Lower leg skin (tissue), 4 donors: Measurements from ENCODE around the gene NAALADL2. TPM values are rescaled to one million over a fixed set of nuclear protein-coding genes. Genes with fewer than 3 reads are reported as not detected.
"Not testable (repeated sequence)": the region's sequence is repeated elsewhere in the genome, so short reads cannot be mapped to it uniquely, and the experiment has no call there.

Source experiments
- DNase-seq, 2 donors: peaks; one replicate each; pipeline ENCODE4 v3.0.0-alpha.2; 2019; ENCODE audit warnings: low spot score in 2 of 2
- H3K4me3 ChIP-seq: fragments of 200-600 bp; sonication (generic); 2 replicates; pipeline ENCODE4 v1.5.1; 2017; ENCODE audit warnings: mild to moderate bottlenecking, low read depth; ENCODE audit not compliant: poor library complexity, severe bottlenecking
- POLR2A ChIP-seq, 2 donors: fragments of 450-650 bp; IDR thresholded peaks; one replicate each; pipeline ENCODE4 v1.6.1; 2016 to 2017; ENCODE audit warnings: antibody characterized with exemption in 2 of 2, mild to moderate bottlenecking in 1 of 2, moderate library complexity in 1 of 2
- WGBS, 2 donors: methylation state at CpG; one replicate each; pipeline ENCODE4 v1.1.5; 2018; 5-methylcytosine and 5-hydroxymethylcytosine counted together
- intact Hi-C: fragments of 100-400 bp; cut with DNase I; formaldehyde crosslinking; loops from one replicate; pipeline ENCODE4 v1.15.0; 2023; ENCODE audit warnings: low total_unique reads
- total RNA-seq, 4 donors: library from RNA; depleted of rRNA; stranded (reverse); fragments of >200 nt; gene quantifications; one replicate each; pipeline ENCODE4 v1.1.0, GENCODE V29; 2016
- TF ChIP-seq, protein P1 (sequence below), 3 donors: fragments of 450-650 bp; IDR thresholded peaks; one replicate each; pipeline ENCODE4 v1.5.1; 2016; ENCODE audit warnings: antibody characterized with exemption in 3 of 3, mild to moderate bottlenecking in 3 of 3, moderate library complexity in 2 of 3

Gene NAALADL2
- total RNA-seq, 4 donors from 2014 or later = 3.6 to 8.1 (median 4.6) TPM

DNA sequence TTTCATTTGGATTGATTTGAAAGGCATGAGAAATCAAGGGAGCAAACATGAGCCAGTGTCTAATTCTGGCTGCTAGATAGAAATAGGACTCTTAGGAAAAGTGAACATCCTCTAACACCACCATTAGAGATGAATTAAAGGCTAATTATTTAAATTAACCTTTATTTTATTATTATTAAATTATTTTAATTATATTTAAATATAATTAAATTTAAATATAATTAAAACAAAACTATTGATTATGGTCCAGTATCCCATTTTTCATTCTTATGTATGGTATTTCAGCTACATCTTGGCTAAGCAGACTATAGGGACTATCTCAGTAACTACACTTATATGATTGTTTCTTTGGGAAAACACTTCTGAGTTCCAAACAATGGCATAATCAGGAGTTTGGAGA, 904.8 kb downstream of the NAALADL2 start:
- TF ChIP-seq, protein P1, sequence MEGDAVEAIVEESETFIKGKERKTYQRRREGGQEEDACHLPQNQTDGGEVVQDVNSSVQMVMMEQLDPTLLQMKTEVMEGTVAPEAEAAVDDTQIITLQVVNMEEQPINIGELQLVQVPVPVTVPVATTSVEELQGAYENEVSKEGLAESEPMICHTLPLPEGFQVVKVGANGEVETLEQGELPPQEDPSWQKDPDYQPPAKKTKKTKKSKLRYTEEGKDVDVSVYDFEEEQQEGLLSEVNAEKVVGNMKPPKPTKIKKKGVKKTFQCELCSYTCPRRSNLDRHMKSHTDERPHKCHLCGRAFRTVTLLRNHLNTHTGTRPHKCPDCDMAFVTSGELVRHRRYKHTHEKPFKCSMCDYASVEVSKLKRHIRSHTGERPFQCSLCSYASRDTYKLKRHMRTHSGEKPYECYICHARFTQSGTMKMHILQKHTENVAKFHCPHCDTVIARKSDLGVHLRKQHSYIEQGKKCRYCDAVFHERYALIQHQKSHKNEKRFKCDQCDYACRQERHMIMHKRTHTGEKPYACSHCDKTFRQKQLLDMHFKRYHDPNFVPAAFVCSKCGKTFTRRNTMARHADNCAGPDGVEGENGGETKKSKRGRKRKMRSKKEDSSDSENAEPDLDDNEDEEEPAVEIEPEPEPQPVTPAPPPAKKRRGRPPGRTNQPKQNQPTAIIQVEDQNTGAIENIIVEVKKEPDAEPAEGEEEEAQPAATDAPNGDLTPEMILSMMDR (IDR thresholded peaks at IDR 0.05) = no peak
- no peak for TF ChIP-seq POLR2A (IDR thresholded peaks at IDR 0.05)
- no peak overlapping the region for H3K4me3 ChIP-seq
- intact Hi-C loops = no loop called here
- no peak for DNase-seq

DNA sequence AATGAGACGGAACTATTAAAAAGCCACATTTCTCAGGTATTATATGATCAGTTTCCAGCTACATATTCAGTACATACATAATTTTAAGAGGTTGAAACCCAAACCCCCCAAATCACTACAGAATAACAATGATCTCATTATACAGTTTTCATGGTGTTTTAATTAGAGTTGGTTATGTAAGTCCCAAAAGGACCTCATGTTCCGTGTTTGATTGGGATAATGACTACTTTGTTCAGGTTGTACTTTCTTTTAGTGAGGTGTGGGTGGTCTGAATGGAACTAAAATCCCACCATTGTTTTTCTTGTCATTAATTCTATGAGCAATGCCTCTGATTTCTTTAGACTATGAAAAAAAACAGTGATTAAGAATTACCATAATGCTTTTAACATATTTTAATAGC, 905.6 kb downstream of the NAALADL2 start:
- 75 to 81% methylated on average over 2 of the region's 2 CpGs for WGBS, 2 donors
- intact Hi-C loops = no loop called here
- no peak for DNase-seq
- no peak overlapping the region for H3K4me3 ChIP-seq
- TF ChIP-seq, protein P1 (IDR thresholded peaks at IDR 0.05) = no peak
- no peak for TF ChIP-seq POLR2A (IDR thresholded peaks at IDR 0.05)

DNA sequence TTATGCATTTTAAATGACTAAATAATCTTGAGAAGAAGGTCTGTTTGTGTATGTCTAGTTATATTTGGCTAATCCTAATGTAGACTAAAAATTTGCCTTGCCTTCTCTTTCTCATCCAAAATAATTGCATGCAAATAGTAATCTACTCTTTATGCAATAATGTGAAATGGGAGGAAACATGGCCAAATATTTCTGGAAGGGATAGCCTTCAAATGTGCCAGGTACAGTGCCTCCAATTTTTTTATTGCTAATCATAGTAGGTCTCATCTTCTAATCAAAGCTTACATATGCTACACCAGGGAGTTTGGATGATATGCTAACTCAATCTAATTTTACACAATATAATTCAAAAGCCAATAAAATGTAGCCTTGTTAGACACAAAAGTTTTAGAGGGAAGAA, 911.3 kb downstream of the NAALADL2 start:
- DNase-seq = no peak
- TF ChIP-seq, protein P1 (IDR thresholded peaks at IDR 0.05) = no peak
- no peak for TF ChIP-seq POLR2A (IDR thresholded peaks at IDR 0.05)
- intact Hi-C loops = no loop called here
- H3K4me3 ChIP-seq = no peak overlapping the region

DNA sequence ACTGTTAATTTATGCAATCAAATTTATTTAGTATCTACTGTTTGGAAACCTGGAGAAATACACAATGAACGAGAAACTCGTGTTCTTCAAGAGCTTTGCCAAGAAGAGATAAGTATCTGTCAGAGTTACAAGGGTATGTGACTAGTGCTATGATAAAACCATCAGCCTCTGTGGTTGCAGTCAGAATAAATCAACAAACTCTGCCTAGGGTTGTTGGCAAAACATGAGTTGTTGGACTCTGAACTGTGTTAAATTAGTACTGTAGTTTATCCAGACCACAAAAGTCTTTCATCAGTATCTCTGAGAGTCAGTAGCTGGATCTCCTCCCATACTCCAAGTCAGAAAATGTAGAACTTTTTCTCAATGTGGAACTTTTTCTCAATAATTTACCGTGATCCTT, 918.4 kb downstream of the NAALADL2 start:
- H3K4me3 ChIP-seq = no peak overlapping the region
- WGBS, 2 donors = 35 to 36% methylated on average over 3 of the region's 3 CpGs
- no peak for TF ChIP-seq POLR2A (IDR thresholded peaks at IDR 0.05)
- TF ChIP-seq, protein P1 (IDR thresholded peaks at IDR 0.05) = no peak
- intact Hi-C loops = no loop called here
- DNase-seq = no peak

DNA sequence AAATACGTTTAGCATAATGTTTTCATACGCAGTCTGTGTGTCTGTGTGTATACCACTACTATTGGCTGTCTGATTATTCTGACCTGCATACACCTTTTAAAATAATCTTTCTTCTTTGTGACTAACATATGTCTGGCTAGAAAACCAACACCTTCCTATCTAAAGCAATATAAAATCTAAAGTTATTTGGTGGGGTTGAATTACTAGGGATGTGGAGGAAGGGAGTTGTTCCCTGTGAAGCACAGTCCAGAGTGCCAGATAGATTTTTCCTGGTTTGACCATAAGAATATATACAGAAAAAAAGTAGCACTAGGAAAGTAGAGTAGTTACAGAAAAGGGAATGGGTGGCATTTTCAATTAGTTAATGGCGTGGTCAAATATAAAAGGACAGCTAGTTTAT, 918.8 kb downstream of the NAALADL2 start:
- DNase-seq = no peak
- 80 to 90% methylated on average over 3 of the region's 3 CpGs for WGBS, 2 donors
- intact Hi-C loops = no loop called here
- TF ChIP-seq POLR2A (IDR thresholded peaks at IDR 0.05) = no peak
- TF ChIP-seq, protein P1 (IDR thresholded peaks at IDR 0.05) = no peak
- no peak overlapping the region for H3K4me3 ChIP-seq

DNA sequence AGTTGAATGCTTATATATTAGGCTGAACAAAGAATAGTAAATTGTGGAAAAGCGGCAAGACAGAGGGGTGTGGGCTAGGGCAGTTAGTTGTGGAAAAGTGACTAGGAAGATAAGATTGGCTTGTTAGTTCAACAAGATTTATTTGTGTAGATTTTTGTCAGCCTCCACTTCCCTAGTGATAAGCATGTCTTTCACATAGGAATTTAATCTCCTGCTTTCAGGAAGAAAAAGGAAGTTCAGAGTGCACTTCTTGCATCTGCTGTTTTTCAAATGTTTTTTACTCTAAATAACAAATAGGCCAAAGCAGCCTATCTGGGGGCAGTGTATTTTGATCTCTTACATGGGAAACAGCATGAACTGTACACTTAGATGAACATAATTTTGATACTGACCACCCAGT, 919.9 kb downstream of the NAALADL2 start:
- intact Hi-C loops = no loop called here
- no peak overlapping the region for H3K4me3 ChIP-seq
- no peak for TF ChIP-seq POLR2A (IDR thresholded peaks at IDR 0.05)
- DNase-seq = no peak
- 82 to 95% methylated on average over 1 of the region's 1 CpG for WGBS, 2 donors

DNA sequence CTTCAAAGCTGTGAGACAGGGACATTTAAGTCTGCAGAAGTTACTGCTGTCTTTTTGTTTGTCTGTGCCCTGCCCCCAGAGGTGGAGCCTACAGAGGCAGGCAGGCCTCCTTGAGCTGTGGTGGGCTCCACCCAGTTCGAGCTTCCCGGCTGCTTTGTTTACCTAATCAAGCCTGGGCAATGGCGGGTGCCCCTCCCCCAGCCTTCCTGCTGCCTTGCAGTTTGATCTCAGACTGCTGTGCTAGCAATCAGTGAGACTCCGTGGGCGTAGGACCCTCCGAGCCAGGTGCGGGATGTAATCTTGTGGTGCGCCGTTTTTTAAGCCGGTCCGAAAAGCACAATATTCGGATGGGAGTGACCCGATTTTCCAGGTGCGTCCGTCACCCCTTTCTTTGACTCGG, 928.0 kb downstream of the NAALADL2 start:
- intact Hi-C loops, H3K4me3 ChIP-seq, DNase-seq: not testable (repeated sequence)
- WGBS, 2 donors = 45 to 100% methylated on average over 1 to 4 of the region's 16 CpGs
